Neural cell (in vitro differentiated cells): Measurements from ENCODE around the gene KCNA2. TPM values are rescaled to one million over a fixed set of nuclear protein-coding genes. Genes with fewer than 3 reads are reported as not detected.

ENCODE experiments used
- H2AFZ ChIP-seq: fragments of 200-600, 300-800 bp; sonication (generic), shearing (Covaris generic); 2 replicates; pipeline ENCODE4 v1.6.0; 2014; ENCODE audit warnings: low read depth, mild to moderate bottlenecking, antibody characterized with exemption, low read length, moderate library complexity
- H3F3A ChIP-seq: fragments of 200-600 bp; shearing (Covaris generic); 2 replicates; pipeline ENCODE4 v1.6.1; 2016; ENCODE audit warnings: mild to moderate bottlenecking, moderate library complexity, mixed read lengths, antibody characterized with exemption, low read length; ENCODE audit not compliant: insufficient read depth, poor library complexity, severe bottlenecking
- H3K27ac ChIP-seq: fragments of 200-600, 300-800 bp; sonication (generic), shearing (Covaris generic); 2 replicates; pipeline ENCODE4 v1.5.1; 2014; ENCODE audit warnings: mild to moderate bottlenecking, low read length, moderate library complexity
- H3K27me3 ChIP-seq: fragments of 300-800, 200-600 bp; sonication (generic), shearing (Covaris generic); 2 replicates; pipeline ENCODE4 v1.6.0; 2014; ENCODE audit warnings: mild to moderate bottlenecking, low read depth, low read length, moderate library complexity; ENCODE audit not compliant: insufficient read depth
- H3K36me3 ChIP-seq: fragments of 300-800, 200-600 bp; sonication (generic), shearing (Covaris generic); 2 replicates; pipeline ENCODE4 v1.5.1; 2014; ENCODE audit warnings: mild to moderate bottlenecking, antibody characterized with exemption, low read length, moderate library complexity; ENCODE audit not compliant: insufficient read depth
- H3K4me2 ChIP-seq: fragments of 300-800, 200-600 bp; sonication (generic), shearing (Covaris generic); 2 replicates; pipeline ENCODE4 v1.6.0; 2014; ENCODE audit warnings: mild to moderate bottlenecking, low read length
- H3K4me3 ChIP-seq: fragments of 300-800, 200-600 bp; sonication (generic), shearing (Covaris generic); 2 replicates; pipeline ENCODE4 v1.5.1; 2014; ENCODE audit warnings: mild to moderate bottlenecking, low read length, moderate library complexity
- H3K79me2 ChIP-seq: fragments of 200-600 bp; shearing (Covaris generic); replicated peaks from 2 replicates; pipeline ENCODE4 v1.6.0; 2014; ENCODE audit warnings: mild to moderate bottlenecking, low read length, moderate library complexity; ENCODE audit not compliant: insufficient read depth
- H3K9ac ChIP-seq: fragments of 300-800, 200-600 bp; sonication (generic), shearing (Covaris generic); 2 replicates; pipeline ENCODE4 v1.6.1; 2016; ENCODE audit warnings: mild to moderate bottlenecking, low read length, mixed read lengths
- H3K9me2 ChIP-seq: fragments of 200-600 bp; shearing (Covaris generic); 2 replicates; pipeline ENCODE4 v1.6.1; 2016; ENCODE audit warnings: mild to moderate bottlenecking, low read length, mixed read lengths; ENCODE audit not compliant: insufficient read depth
- H3K9me3 ChIP-seq: fragments of 200-600, 300-800 bp; sonication (generic), shearing (Covaris generic); 2 replicates; pipeline ENCODE4 v1.6.1; 2016; ENCODE audit warnings: mild to moderate bottlenecking, mixed run types, low read length, moderate library complexity, mixed read lengths
- H4K20me1 ChIP-seq: fragments of 200-600 bp; shearing (Covaris generic); 2 replicates; pipeline ENCODE4 v1.6.1; 2016; ENCODE audit warnings: mild to moderate bottlenecking, mixed run types; ENCODE audit not compliant: insufficient read depth
- CTCF ChIP-seq: fragments of 450-650 bp; IDR thresholded peaks from 2 replicates; pipeline ENCODE4 v1.5.1; 2014; ENCODE audit warnings: antibody characterized with exemption, mild to moderate bottlenecking, moderate library complexity; ENCODE audit not compliant: poor library complexity, severe bottlenecking
- EP300 ChIP-seq: fragments of 450-650 bp; conservative IDR thresholded peaks from 2 replicates; pipeline ENCODE4 v1.6.1; 2014; ENCODE audit warnings: antibody characterized with exemption, mild to moderate bottlenecking, moderate library complexity; ENCODE audit not compliant: poor library complexity, severe bottlenecking
- EZH2 ChIP-seq: fragments of 200-600, 300-800 bp; shearing (Covaris generic), sonication (generic); IDR thresholded peaks from 2 replicates; pipeline ENCODE4 v1.6.1; 2014; ENCODE audit warnings: antibody characterized with exemption, low read length, borderline replicate concordance, mild to moderate bottlenecking; ENCODE audit not compliant: insufficient read depth, poor library complexity, severe bottlenecking
- MXI1 ChIP-seq: fragments of 450-650 bp; conservative IDR thresholded peaks from 2 replicates; pipeline ENCODE4 v1.6.1; 2014; ENCODE audit warnings: antibody characterized with exemption, mild to moderate bottlenecking; ENCODE audit not compliant: poor library complexity, severe bottlenecking
- POLR2AphosphoS5 ChIP-seq: IDR thresholded peaks from 2 replicates; pipeline ENCODE4 v1.6.1; 2012
- RAD21 ChIP-seq: fragments of 450-650 bp; conservative IDR thresholded peaks from 2 replicates; pipeline ENCODE4 v1.6.1; 2014; ENCODE audit warnings: antibody characterized with exemption, mild to moderate bottlenecking, moderate library complexity
- REST ChIP-seq: IDR thresholded peaks from 2 replicates; pipeline ENCODE4 v1.6.1; 2012; ENCODE audit warnings: borderline replicate concordance
- SMC3 ChIP-seq: fragments of 450-650 bp; conservative IDR thresholded peaks from 2 replicates; pipeline ENCODE4 v1.6.1; 2014; ENCODE audit warnings: antibody characterized with exemption, mild to moderate bottlenecking, moderate library complexity; ENCODE audit not compliant: poor library complexity
- TAF1 ChIP-seq: IDR thresholded peaks from 2 replicates; pipeline ENCODE4 v1.6.1; 2012; ENCODE audit warnings: low read depth
- polyA plus RNA-seq: library from polyadenylated mRNA; depleted of rRNA; stranded (reverse); fragments of >200 nt; gene quantifications from 2 replicates; pipeline ENCODE4 v1.2.3, GENCODE V29; 2014

KCNA2 gene
- polyA plus RNA-seq, 1 donor from 2014 or later = 3.4 TPM

GRCh38 chr1:110548381-110548780 lies 57.8 kb downstream of the KCNA2 start:
- no peaks in the 10 kb centered on the region for H3K27me3 ChIP-seq
- H3K9ac ChIP-seq = no peak overlapping the region
- H3K9me3 ChIP-seq = no peaks in the 10 kb centered on the region
- no peaks in the 10 kb centered on the region for H3F3A ChIP-seq
- H3K27ac ChIP-seq = no peak overlapping the region
- H2AFZ ChIP-seq = no peak overlapping the region
- no peak overlapping the region for H3K4me2 ChIP-seq
- no peak overlapping the region for H3K4me3 ChIP-seq
- TF ChIP-seq EZH2 (no peak), MXI1 (no peak), POLR2AphosphoS5 (no peak), SMC3 (peak; percentile 56), CTCF (peak; percentile 62), REST (no peak), RAD21 (peak; percentile 50), TAF1 (no peak)
- H3K36me3 ChIP-seq = no peaks in the 10 kb centered on the region
- H3K79me2 ChIP-seq = no peaks in the 10 kb centered on the region
- no peaks in the 10 kb centered on the region for H3K9me2 ChIP-seq
- no peaks in the 10 kb centered on the region for H4K20me1 ChIP-seq

- H3K27ac ChIP-seq = no peak overlapping the region
- no peak overlapping the region for H3K4me2 ChIP-seq
- H3K9me3 ChIP-seq = no peaks in the 10 kb centered on the region
- H3K9ac ChIP-seq = no peak overlapping the region
- H2AFZ ChIP-seq = no peak overlapping the region
- H3K4me3 ChIP-seq = no peak overlapping the region
- no peaks in the 10 kb centered on the region for H3K36me3 ChIP-seq
- no peaks in the 10 kb centered on the region for H4K20me1 ChIP-seq
- H3F3A ChIP-seq = no peaks in the 10 kb centered on the region
- no peaks in the 10 kb centered on the region for H3K9me2 ChIP-seq
- H3K79me2 ChIP-seq = no peaks in the 10 kb centered on the region
- no peak for TF ChIP-seq POLR2AphosphoS5
- TF ChIP-seq TAF1 = no peak
- TF ChIP-seq EP300 = no peak
- no peak for TF ChIP-seq MXI1
- TF ChIP-seq CTCF = no peak
- no peak for TF ChIP-seq EZH2
- TF ChIP-seq REST = no peak
- TF ChIP-seq RAD21 = no peak
- TF ChIP-seq SMC3 = no peak
- no peaks in the 10 kb centered on the region for H3K27me3 ChIP-seq
Observed at GRCh38 chr1:110547017-110547416, 59.1 kb downstream of the KCNA2 start.
